Testis (tissue), 2 donors: Measurements from ENCODE around the gene SLC6A19.

Experiments used
- POLR2A ChIP-seq: fragments of 450-650 bp; IDR thresholded peaks from one replicate; pipeline ENCODE4 v1.6.1; 2017; ENCODE audit warnings: antibody characterized with exemption, mild to moderate bottlenecking, moderate library complexity
- TF ChIP-seq, protein P1 (sequence below), 3 experiments: fragments of 450-650 bp in 2 of 3; fragments of 200-600 bp in 1 of 3; sonication (generic) in 1 of 3; IDR thresholded peaks; one replicate each; pipeline ENCODE4 v1.5.1; 2016 to 2019; ENCODE audit warnings: antibody characterized with exemption in 3 of 3, mild to moderate bottlenecking in 2 of 3, moderate library complexity in 1 of 3

DNA sequence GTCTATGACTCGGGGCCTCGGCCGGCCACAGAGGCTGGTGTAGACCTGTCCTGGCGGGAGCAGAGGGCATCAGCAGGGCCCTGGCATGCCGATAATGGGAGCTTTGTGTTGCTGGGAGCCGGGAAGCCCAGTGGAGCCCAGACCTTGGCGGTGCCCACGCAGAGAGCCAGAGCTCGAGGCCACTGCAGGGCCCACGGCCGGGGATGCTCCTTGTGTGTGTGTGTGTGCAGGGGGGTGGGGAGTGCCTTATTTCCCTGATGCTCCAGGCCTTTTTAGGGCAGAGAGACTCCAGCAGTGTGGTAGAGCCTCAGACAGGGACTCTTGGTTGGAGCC is 18.3 kb downstream of the SLC6A19 start:
- TF ChIP-seq, protein P1, sequence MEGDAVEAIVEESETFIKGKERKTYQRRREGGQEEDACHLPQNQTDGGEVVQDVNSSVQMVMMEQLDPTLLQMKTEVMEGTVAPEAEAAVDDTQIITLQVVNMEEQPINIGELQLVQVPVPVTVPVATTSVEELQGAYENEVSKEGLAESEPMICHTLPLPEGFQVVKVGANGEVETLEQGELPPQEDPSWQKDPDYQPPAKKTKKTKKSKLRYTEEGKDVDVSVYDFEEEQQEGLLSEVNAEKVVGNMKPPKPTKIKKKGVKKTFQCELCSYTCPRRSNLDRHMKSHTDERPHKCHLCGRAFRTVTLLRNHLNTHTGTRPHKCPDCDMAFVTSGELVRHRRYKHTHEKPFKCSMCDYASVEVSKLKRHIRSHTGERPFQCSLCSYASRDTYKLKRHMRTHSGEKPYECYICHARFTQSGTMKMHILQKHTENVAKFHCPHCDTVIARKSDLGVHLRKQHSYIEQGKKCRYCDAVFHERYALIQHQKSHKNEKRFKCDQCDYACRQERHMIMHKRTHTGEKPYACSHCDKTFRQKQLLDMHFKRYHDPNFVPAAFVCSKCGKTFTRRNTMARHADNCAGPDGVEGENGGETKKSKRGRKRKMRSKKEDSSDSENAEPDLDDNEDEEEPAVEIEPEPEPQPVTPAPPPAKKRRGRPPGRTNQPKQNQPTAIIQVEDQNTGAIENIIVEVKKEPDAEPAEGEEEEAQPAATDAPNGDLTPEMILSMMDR (IDR thresholded peaks at IDR 0.05), result no peak
- TF ChIP-seq POLR2A, result no peak
